Mononuclear cell (primary cell): ENCODE measurements around the gene ZNF827. TPM values are rescaled to one million over a fixed set of nuclear protein-coding genes. Genes with fewer than 3 reads are reported as not detected.

Experiments
- H3K27me3 ChIP-seq: 2 replicates; pipeline ENCODE4 v1.6.0; 2011; ENCODE audit warnings: low read length, control low read depth; ENCODE audit not compliant: insufficient read depth
- H3K4me1 ChIP-seq: 2 replicates; pipeline ENCODE4 v1.5.1; 2011; ENCODE audit warnings: mild to moderate bottlenecking, low read length, control low read depth; ENCODE audit not compliant: insufficient read depth
- H3K4me3 ChIP-seq: 2 replicates; pipeline ENCODE4 v1.5.1; 2011; ENCODE audit warnings: mild to moderate bottlenecking, low read length, moderate library complexity
- H3K9me3 ChIP-seq: 2 replicates; pipeline ENCODE4 v1.5.1; 2011; ENCODE audit warnings: low read depth, mild to moderate bottlenecking, control low read depth, low read length
- total RNA-seq: library from RNA; depleted of rRNA; stranded (reverse); fragments of >200 nt; gene quantifications from one replicate; pipeline ENCODE4 v1.2.3, GENCODE V29; 2012

ZNF827 gene, protein sequence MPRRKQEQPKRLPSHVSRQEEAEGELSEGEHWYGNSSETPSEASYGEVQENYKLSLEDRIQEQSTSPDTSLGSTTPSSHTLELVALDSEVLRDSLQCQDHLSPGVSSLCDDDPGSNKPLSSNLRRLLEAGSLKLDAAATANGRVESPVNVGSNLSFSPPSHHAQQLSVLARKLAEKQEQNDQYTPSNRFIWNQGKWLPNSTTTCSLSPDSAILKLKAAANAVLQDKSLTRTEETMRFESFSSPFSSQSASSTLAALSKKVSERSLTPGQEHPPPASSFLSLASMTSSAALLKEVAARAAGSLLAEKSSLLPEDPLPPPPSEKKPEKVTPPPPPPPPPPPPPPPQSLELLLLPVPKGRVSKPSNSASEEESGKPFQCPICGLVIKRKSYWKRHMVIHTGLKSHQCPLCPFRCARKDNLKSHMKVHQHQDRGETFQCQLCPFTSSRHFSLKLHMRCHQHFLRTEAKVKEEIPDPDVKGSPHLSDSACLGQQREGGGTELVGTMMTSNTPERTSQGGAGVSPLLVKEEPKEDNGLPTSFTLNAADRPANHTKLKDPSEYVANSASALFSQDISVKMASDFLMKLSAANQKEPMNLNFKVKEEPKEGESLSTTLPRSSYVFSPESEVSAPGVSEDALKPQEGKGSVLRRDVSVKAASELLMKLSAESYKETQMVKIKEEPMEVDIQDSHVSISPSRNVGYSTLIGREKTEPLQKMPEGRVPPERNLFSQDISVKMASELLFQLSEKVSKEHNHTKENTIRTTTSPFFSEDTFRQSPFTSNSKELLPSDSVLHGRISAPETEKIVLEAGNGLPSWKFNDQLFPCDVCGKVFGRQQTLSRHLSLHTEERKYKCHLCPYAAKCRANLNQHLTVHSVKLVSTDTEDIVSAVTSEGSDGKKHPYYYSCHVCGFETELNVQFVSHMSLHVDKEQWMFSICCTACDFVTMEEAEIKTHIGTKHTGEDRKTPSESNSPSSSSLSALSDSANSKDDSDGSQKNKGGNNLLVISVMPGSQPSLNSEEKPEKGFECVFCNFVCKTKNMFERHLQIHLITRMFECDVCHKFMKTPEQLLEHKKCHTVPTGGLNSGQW
- total RNA-seq, result 14.0 TPM

DNA sequence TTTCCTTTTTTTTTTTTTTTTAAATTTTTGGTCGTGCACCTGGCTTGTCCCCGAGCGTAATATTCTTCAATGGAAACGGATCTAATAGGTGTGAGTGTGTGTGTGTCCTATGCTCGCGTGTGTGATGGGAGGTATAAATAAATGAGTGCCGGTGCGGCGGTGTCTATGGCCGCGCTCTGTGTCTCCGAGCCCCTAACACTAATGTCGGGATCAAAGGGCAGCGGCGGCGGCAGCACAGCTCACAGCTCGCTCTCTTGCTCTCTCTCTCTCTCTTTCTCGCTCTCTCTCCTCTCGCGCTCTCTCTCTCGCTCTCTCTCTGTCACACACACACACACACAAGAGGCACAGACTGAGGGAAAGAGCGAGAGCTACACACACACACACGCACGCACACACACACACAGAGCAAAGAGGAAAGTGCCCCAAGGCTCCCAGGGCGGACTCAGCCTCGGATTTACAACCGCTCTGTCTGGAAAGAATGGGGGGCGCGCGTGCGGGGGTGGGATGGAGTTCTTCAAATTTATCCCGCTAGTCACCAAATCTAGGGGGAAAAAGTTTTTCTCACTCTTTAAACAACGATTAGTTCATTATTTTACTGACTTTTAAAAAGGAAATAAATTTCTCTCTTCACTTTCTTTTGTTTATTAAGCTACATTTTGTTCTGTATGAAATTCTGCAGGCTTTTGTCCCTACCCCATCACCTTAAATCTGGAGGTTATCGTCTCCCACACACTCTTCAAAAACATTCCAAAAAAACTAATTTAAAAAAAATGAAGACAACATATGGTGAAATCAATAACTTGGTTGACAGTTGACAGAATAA, at the start of gene ZNF827:
TSS of gene ZNF827 (minus strand) at position 206 of the 823 bp plus-strand sequence. CDS start 416 bp downstream, outside the sequence.
- no peaks in the 10 kb centered on the region for H3K9me3 ChIP-seq
- peaks cover 8% of the 10 kb centered on the region for H3K27me3 ChIP-seq
- H3K4me3 ChIP-seq, result peak within 1 kb of the TSS; percentile 58
- H3K4me1 ChIP-seq, result peaks cover 19% of the 10 kb centered on the region

DNA sequence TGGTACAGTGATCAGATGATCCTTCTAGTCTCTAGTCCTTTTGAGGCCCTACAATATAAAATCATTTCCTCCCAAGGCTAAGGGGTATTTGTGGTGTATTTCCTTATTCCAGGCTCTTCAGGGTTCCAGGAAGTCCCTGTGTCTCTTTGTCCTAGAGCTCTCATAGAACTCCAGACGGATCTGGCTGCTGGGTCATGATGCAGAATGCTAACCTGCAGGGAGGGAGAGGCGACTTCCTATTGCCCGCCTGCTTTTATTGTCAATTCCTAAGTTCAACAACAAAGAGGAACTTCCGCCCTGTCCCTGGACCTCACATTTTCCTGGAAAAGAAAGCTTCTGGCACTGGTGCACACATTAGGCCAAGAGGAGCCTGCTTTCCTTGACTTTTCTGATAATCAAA, 45.9 kb upstream of the ZNF827 start:
- H3K9me3 ChIP-seq, result no peaks in the 10 kb centered on the region
- H3K4me1 ChIP-seq, result no peaks in the 10 kb centered on the region
- H3K4me3 ChIP-seq, result no peak overlapping the region
- H3K27me3 ChIP-seq, result no peaks in the 10 kb centered on the region

DNA sequence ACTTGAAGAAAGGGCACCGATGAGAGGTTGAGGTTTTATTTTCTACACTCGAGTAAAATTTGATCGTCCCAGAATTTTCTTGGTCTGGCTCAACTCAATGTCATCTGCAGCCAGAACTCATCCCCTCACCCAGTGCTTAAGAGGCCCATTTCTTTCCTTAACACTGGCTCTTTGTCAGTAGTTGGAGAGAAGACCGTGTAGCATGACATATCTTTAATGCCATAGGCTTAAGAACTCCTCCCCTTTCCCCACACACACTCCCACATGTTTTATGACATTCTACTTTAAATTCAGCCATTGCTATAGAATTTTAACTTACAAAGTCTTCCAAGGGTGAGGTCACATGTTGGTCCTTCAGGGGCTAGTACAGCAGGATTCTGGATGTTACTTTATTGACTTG, 44.2 kb upstream of the ZNF827 start:
- no peaks in the 10 kb centered on the region for H3K9me3 ChIP-seq
- H3K4me3 ChIP-seq, result no peak overlapping the region
- H3K4me1 ChIP-seq, result no peaks in the 10 kb centered on the region
- H3K27me3 ChIP-seq, result no peaks in the 10 kb centered on the region

DNA sequence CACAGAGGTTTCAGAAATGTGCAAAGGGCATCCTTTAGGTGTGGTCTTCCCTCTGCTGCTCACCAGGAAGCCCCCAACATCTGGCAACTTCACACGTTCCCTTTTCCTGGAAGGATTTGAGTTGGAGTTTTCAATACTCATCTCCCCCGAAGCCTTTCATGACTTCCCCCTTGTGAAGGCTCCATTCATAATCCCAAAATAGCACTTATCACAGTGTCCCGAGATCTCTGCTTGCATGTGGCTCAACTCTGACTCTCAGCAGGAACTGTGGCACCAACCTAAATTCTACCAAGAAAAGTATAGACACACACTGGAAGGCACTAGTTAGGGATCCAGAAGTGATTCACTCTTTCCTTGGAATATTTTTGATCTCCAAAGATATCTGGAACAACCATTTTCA, 40.5 kb upstream of the ZNF827 start:
- no peaks in the 10 kb centered on the region for H3K9me3 ChIP-seq
- no peaks in the 10 kb centered on the region for H3K4me1 ChIP-seq
- no peak overlapping the region for H3K4me3 ChIP-seq
- H3K27me3 ChIP-seq, result no peaks in the 10 kb centered on the region

DNA sequence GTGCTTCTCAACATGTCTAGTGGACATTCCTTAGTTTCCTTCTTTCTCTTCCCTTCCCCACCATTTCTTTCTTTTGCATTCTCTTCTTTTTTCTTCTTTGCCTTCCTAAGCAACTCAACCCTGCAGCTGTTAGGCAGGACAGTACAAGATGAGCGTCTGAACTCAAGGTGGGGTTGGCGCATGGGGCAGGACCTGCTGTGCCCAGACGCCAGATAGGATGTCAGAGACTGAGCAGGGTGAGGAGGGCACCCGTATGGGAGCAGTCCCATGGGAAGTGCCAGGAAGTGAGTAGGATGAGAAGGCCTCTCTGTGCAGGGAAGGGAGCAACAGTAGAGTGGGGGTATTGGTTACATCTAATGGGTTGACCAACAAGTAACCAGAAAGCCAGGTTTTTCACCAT, 38.1 kb upstream of the ZNF827 start:
- no peaks in the 10 kb centered on the region for H3K4me1 ChIP-seq
- H3K4me3 ChIP-seq, result no peak overlapping the region
- no peaks in the 10 kb centered on the region for H3K9me3 ChIP-seq
- peaks cover 12% of the 10 kb centered on the region for H3K27me3 ChIP-seq

DNA sequence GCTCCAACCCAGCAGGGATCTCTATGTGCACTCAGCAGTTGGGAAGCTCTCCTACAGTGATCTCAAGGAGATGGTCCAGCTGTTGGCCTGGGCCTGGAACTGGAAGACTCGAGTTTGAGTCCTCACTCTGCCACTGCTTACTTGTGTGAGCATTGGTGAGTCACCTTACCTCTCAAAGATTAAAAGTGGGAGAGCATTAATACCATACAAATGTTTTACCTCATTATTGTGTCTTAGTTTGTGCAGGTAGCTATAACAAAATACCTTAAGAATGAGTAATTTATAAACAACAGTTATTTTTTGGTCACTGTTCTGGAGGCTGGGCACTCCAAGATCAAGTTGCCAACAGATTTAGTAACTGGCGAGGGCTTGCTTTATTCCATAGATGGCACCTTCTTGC, 21.4 kb upstream of the ZNF827 start:
- Histone ChIP-seq H3K4me3 (no peak overlapping the region), H3K9me3 (no peaks in the 10 kb centered on the region), H3K27me3 (no peaks in the 10 kb centered on the region), H3K4me1 (no peaks in the 10 kb centered on the region)

DNA sequence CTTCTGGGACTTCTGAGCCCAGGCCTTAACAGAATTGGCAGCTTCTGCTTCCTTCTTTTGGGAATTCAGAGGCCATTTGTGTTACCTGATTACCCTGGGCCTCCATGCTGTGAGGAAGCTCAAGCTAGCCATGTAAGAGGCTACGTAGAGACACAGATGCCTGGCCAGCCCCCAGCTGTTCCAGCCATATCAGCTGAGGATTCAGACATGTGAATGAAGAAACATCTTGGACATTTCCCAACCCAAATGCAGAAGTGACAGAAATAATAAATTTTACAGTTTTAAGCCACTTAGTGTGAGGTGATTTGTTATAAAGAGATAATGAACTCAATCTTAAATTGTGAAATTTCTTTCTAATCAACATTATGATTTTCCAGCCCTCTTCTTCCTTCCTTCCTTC, 18.7 kb upstream of the ZNF827 start:
- Histone ChIP-seq H3K4me1 (no peaks in the 10 kb centered on the region), H3K9me3 (no peaks in the 10 kb centered on the region), H3K27me3 (no peaks in the 10 kb centered on the region), H3K4me3 (no peak overlapping the region)

DNA sequence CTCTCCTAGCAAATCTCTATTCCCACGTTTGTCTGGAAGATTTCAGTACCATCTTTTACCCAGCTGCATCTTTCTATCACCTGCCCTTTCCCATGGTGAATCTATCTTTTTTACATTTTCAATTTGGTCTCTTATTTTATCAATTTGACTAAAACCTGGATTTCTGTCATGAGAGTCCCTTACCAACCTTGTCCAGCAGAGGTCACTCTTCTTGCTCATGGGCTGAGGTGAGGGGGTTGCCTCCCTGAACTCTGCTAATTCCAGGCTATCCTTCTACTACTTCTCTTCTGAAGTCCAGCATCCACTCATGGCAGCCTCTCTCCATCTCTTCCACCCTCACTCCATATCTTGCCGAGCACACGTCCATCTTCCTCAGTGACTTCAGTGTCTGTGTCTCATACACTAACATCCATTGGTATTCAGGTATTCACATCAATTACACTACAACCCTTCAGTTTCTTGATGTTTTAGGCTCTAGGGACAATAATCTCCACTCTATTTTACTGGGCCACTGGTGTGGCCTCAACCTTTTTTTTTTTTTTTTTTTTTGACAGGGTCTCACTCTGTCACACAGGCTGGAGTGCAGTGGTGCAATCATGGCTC, 17.8 kb upstream of the ZNF827 start:
- H3K4me1 ChIP-seq, result no peaks in the 10 kb centered on the region
- H3K27me3 ChIP-seq, result no peaks in the 10 kb centered on the region
- no peaks in the 10 kb centered on the region for H3K9me3 ChIP-seq
- no peak overlapping the region for H3K4me3 ChIP-seq

DNA sequence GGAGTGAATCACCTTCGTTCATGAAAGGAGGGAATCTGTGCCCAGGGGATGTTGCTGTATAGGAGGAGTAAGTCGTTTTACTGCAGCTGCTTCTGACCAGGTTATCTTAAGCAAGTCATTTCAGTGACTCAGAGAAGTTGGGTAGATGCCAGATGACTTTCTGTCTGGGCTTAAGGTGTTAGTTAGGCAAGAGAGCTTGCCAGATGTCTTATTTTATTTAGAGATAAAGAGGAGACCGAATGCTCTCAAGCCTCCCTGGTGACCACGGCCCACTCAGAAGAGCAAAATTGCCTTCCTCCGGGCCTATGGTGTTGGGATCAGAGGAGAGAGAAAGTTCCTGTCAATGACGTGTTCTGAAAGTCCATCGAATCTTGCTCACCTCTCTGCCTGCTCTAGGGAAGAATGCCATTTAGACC, 16.3 kb upstream of the ZNF827 start:
- no peaks in the 10 kb centered on the region for H3K4me1 ChIP-seq
- no peaks in the 10 kb centered on the region for H3K27me3 ChIP-seq
- H3K9me3 ChIP-seq, result no peaks in the 10 kb centered on the region
- H3K4me3 ChIP-seq, result no peak overlapping the region

DNA sequence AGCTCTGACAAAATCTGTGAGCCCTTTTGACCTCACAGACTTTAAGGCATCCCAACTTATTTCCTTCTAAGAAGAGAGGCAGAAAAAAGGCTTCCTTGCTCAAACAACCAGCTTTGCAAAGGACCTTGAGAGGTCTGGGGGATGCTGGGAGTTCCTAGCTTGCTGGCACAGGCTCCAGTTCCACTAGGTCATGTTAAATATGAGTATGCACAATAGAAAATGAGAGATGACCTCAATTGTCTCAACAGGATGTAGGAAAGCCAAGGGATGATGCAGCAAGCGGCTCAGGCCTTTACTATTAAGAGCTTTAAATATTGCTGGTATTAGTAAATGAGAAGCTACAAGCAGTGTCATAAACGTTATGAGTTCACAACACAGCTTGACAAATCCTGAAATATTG, 13.3 kb upstream of the ZNF827 start:
- no peak overlapping the region for H3K4me3 ChIP-seq
- H3K27me3 ChIP-seq, result no peaks in the 10 kb centered on the region
- H3K4me1 ChIP-seq, result no peaks in the 10 kb centered on the region
- H3K9me3 ChIP-seq, result no peaks in the 10 kb centered on the region

DNA sequence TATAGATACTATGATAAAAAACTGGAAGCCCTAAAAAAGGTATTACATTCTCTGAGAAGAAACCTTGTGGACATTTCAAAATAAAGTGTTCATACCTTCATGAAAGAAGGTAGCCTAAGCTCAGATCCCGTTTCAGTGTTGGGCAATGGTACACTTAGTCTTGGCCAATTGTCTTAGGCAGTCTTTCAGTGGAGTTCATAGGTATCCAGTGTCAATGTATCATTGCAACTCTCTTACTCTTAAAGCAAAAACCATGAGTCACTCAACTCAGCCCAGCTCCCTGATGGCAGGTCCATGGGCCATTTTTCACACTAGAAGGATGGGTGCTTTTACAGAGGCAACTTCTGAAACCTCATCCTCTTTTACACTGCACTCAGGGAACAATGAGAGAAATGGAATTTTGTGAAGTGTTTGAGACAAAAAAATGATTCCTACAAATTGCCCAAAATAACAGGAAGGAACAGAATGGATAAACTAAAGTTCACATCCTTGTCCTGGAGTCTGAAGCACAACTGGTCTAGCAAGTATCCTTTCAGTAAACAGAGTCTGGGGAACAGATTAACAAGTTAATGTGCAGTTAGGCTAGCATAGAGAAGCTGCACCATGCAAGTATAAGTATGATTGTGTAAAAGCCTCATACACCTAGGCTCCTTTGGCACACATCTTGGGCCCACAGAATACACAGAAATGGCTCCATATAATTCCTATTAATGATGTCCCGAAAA, 7.0 kb upstream of the ZNF827 start:
- Histone ChIP-seq H3K4me1 (no peaks in the 10 kb centered on the region), H3K4me3 (no peak overlapping the region), H3K27me3 (no peaks in the 10 kb centered on the region), H3K9me3 (no peaks in the 10 kb centered on the region)

DNA sequence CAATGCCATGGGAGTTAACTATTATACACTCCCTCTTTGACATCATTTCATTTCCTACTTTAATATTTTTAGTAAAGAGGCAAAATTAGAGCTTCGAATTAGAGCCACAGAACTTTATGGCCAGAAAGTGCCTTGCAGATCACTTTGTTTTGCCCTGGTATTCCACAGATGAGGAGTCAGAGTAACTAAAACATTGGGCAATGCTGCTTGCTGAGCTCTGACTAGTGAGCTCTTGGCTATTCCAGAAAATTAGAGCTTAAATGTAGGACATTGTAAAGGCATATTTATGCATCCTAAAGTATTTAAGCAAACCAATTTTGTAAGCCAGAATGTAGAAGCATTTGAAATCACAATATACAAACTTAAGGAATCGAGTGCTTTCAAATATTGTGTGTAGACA, 6.3 kb upstream of the ZNF827 start:
- Histone ChIP-seq H3K9me3 (no peaks in the 10 kb centered on the region), H3K4me1 (no peaks in the 10 kb centered on the region)

DNA sequence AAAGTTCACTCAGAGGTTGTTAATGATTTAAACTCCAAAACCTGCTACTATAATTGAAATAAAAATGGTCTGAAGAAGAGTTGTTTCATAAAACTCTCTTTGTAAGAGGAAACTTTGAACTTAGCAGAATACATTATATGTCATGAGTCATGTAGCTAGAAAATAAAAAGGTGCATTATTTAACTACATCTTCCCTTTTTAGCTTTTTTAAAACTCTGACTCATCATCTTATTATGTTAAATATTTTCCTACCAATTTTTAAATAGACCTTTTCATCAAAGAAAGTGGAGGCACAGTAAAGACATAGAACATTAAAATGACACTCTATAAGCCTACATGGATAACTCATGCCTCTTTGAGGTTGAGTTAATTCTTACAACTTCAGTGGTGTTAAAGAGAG, 1.2 kb upstream of the ZNF827 start:
- Histone ChIP-seq H3K27me3 (peaks cover 8% of the 10 kb centered on the region), H3K4me3 (no peak overlapping the region), H3K9me3 (no peaks in the 10 kb centered on the region), H3K4me1 (peaks cover 16% of the 10 kb centered on the region)

More for the DNA sequence above, 6.3 kb upstream of the ZNF827 start:
- Histone ChIP-seq H3K4me3 (no peak overlapping the region), H3K27me3 (no peaks in the 10 kb centered on the region)

DNA sequence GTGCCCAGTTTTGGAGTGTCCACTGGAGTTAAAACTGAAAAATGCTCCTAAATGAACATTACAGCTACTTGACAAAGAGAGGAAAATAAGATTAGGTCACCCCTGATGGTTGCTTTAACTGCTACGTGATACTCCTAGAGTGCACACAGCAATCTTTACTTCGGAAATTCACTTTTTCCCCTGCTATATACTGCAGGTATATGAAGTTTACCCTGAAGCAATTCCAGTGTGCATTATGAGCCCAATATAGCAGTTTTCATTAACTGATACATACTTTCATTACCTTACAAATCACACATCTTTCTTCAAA, 773 bp upstream of the ZNF827 start:
- H3K27me3 ChIP-seq, result peaks cover 8% of the 10 kb centered on the region
- no peak overlapping the region for H3K4me3 ChIP-seq
- peaks cover 18% of the 10 kb centered on the region for H3K4me1 ChIP-seq
- H3K9me3 ChIP-seq, result no peaks in the 10 kb centered on the region
